ENCODE results near the gene WBP1. TPM values are rescaled to one million over a fixed set of nuclear protein-coding genes. Genes with fewer than 3 reads are reported as not detected.

WBP1 gene
- total RNA-seq, 1 donor from 2014 or later, result 42.4 TPM

DNA sequence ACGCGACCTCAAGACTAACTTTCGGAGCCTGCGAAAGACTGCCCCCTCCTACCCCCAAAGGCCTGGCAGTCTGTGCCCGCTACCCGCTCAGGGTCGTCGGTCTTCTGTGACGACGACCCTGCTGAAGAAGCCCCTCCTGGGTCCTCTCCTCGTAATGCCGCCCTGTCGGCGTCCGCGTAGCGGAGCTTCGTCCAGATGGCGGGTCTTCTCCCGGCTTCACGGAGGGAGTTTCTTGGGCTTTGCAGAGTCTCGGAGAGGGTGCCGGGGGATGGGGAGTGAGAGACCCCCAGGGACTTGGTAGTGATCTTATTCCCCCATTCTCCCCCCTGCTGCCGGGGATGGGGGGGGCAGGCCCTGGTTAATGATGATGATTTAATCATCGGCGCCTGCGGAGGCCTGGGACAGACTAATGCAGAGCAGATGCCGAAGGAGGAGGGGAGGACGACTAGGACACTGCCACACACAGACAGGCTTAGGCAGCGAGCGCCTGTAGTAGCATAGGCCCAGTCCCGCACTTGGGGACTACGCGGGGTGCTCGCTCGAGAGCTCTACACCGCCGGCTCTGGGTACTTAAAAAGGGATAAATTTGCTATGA lies 49.8 kb downstream of the WBP1 start:
- ATAC-seq (ENCODE audit: poor library complexity) (no peak), DNase-seq (no peak)
- intact Hi-C loops (cut with DNase I), result no loop called here

DNA sequence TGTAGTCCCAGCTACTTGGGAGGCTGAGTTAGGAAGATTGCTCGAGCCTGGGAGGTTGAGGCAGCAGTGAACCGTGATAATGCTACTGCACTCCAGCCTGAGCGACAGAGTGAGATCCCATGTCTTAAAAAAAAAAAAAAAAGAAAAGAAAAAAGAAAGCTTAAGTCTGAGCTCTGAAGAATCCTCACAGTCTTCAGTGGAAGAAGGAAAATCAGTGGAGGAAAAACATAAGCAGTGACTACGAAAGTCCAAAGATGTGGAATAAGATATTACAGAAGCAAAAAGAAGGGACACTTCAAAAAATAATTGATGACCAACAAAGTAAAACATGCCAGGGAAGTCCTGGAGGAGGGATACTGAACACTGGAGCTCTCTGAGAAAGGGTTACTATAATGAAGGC lies 52.0 kb downstream of the WBP1 start:
- DNase-seq (no peak), ATAC-seq (ENCODE audit: poor library complexity) (no peak)
- intact Hi-C loops (cut with DNase I), result no loop called here

Other genes starting within 250 kb of the WBP1 start
- 1.3 TPM for gene SLC4A5, start 115.0 kb upstream of the WBP1 start, total RNA-seq
- gene DCTN1, start 78.1 kb upstream of the WBP1 start, total RNA-seq, result 149 TPM
- gene C2orf81, start 36.8 kb upstream of the WBP1 start, total RNA-seq, result 0.62 TPM
- 2.2 TPM for gene WDR54, start 36.7 kb upstream of the WBP1 start, total RNA-seq
- 17.8 TPM for gene RTKN, start 16.5 kb upstream of the WBP1 start, total RNA-seq
- gene INO80B, start 3.4 kb upstream of the WBP1 start, total RNA-seq, result 19.6 TPM
- gene MOGS, start 6.9 kb downstream of the WBP1 start, total RNA-seq, result 19.2 TPM
- 159 TPM for gene MRPL53, start 14.2 kb downstream of the WBP1 start, total RNA-seq
- gene CCDC142, start 24.6 kb downstream of the WBP1 start, total RNA-seq, result 7.2 TPM
- gene TTC31, start 24.6 kb downstream of the WBP1 start, total RNA-seq, result 8.4 TPM
- 0.16 TPM for gene LBX2, start 41.2 kb downstream of the WBP1 start, total RNA-seq
- 20.3 TPM for gene PCGF1, start 49.3 kb downstream of the WBP1 start, total RNA-seq
- gene TLX2, start 56.0 kb downstream of the WBP1 start, total RNA-seq, result not detected
- gene DQX1, start 67.8 kb downstream of the WBP1 start, total RNA-seq, result not detected
- 43.2 TPM for gene AUP1, start 71.3 kb downstream of the WBP1 start, total RNA-seq
- gene HTRA2, start 71.5 kb downstream of the WBP1 start, total RNA-seq, result 28.5 TPM
- gene LOXL3, start 95.5 kb downstream of the WBP1 start, total RNA-seq, result 3.6 TPM
- gene DOK1, start 96.3 kb downstream of the WBP1 start, total RNA-seq, result 3.8 TPM
- not detected for gene M1AP, start 189.9 kb downstream of the WBP1 start, total RNA-seq
- gene SEMA4F, start 195.8 kb downstream of the WBP1 start, total RNA-seq, result 3.5 TPM